Naive thymus-derived CD4-positive, alpha-beta T cell (primary cell): ENCODE results near the gene PCSK9. TPM values are rescaled to one million over a fixed set of nuclear protein-coding genes. Genes with fewer than 3 reads are reported as not detected.
A peak's percentile ranks its signal among the peaks of the same experiment; 100 is the strongest.

Source experiments
- ATAC-seq: fragments of 150-1000 bp; cut with Tn5 transposase; 2 replicates; pipeline ENCODE4 v1.10.0; 2021; ENCODE audit warnings: mild to moderate bottlenecking, moderate library complexity
- CTCF ChIA-PET: fragments of 350-600 bp; sonication (Branson Sonifier 250); formaldehyde crosslinking; loops from one replicate; lab custom pipeline; 2021; ENCODE audit warnings: antibody characterized with exemption; lab: Charles Lee
- POLR2A ChIA-PET: fragments of 350-600 bp; sonication (Branson Sonifier 250); formaldehyde crosslinking; loops from one replicate; lab custom pipeline; 2021; ENCODE audit warnings: antibody characterized with exemption, inconsistent platforms; lab: Charles Lee
- DNase-seq, 9 donors: peaks; one replicate each; pipeline versions ENCODE4 v3.0.0 to v3.0.0-alpha.2; 2020 to 2022; ENCODE audit warnings: mixed read lengths in 1 of 9
- H3K27ac ChIP-seq: one replicate; pipeline ENCODE4 v1.7.0; 2013; ENCODE audit warnings: mild to moderate bottlenecking, low read depth, low read length, moderate library complexity
- H3K27me3 ChIP-seq, 2 donors: one replicate each; pipeline ENCODE4 v1.7.0; 2013; ENCODE audit warnings: low read length in 2 of 2, mild to moderate bottlenecking in 2 of 2, moderate library complexity in 2 of 2; ENCODE audit not compliant: control insufficient read depth in 2 of 2, insufficient read depth in 2 of 2
- H3K36me3 ChIP-seq, 3 experiments: 1 replicate in 2 of 3; 2 replicates in 1 of 3; pipeline ENCODE4 v1.7.0; 2013; ENCODE audit warnings: low read length in 3 of 3, mild to moderate bottlenecking in 3 of 3, moderate library complexity in 1 of 3; ENCODE audit not compliant: insufficient read depth in 3 of 3, control insufficient read depth in 2 of 3
- H3K4me1 ChIP-seq, 2 donors: one replicate each; pipeline ENCODE4 v1.7.0; 2013; ENCODE audit warnings: low read length in 2 of 2, mild to moderate bottlenecking in 2 of 2, moderate library complexity in 1 of 2; ENCODE audit not compliant: control insufficient read depth in 2 of 2, insufficient read depth in 2 of 2
- H3K4me3 ChIP-seq: 2 replicates; pipeline ENCODE4 v1.7.0; 2013; ENCODE audit warnings: mild to moderate bottlenecking, low read length
- H3K9me3 ChIP-seq, 3 experiments: 1 replicate in 2 of 3; 2 replicates in 1 of 3; pipeline ENCODE4 v1.7.0; 2013; ENCODE audit warnings: low read length in 3 of 3; ENCODE audit not compliant: control insufficient read depth in 2 of 3
- H3K27ac Mint-ChIP-seq, 9 donors: one replicate each; pipeline ENCODE4 v1.8.0; 2020 to 2022; ENCODE audit warnings: mixed read lengths in 9 of 9, mild to moderate bottlenecking in 8 of 9, moderate library complexity in 5 of 9, inconsistent platforms in 2 of 9
- H3K27me3 Mint-ChIP-seq, 5 donors: one replicate each; pipeline ENCODE4 v1.8.0; 2021 to 2022; ENCODE audit warnings: mixed read lengths in 5 of 5, mild to moderate bottlenecking in 1 of 5
- H3K36me3 Mint-ChIP-seq, 5 donors: one replicate each; pipeline ENCODE4 v1.8.0; 2020 to 2022; ENCODE audit warnings: mixed read lengths in 5 of 5, mild to moderate bottlenecking in 3 of 5, inconsistent platforms in 1 of 5
- H3K4me1 Mint-ChIP-seq, 7 donors: one replicate each; pipeline ENCODE4 v1.8.0; 2020 to 2022; ENCODE audit warnings: mixed read lengths in 7 of 7, mild to moderate bottlenecking in 3 of 7, inconsistent platforms in 1 of 7
- H3K4me3 Mint-ChIP-seq, 10 donors: one replicate each; pipeline ENCODE4 v1.8.0; 2020 to 2022; ENCODE audit warnings: mild to moderate bottlenecking in 10 of 10, mixed read lengths in 10 of 10, moderate library complexity in 6 of 10, inconsistent platforms in 2 of 10
- H3K9me3 Mint-ChIP-seq, 11 donors: one replicate each; pipeline ENCODE4 v1.8.0; 2020 to 2022; ENCODE audit warnings: mixed read lengths in 11 of 11, mild to moderate bottlenecking in 4 of 11, inconsistent platforms in 1 of 11, moderate library complexity in 1 of 11
- intact Hi-C, 2 donors: fragments of 100-400 bp; cut with micrococcal nuclease; formaldehyde crosslinking; loops; one replicate each; pipeline ENCODE4 v1.15.1; 2023
- polyA plus RNA-seq, 2 donors: library from polyadenylated mRNA; unstranded; fragments of 300-500 nt; fragmentation: Illumina TruSeq; gene quantifications; one replicate each; pipeline ENCODE4 v1.2.3, GENCODE V29; 2021
- total RNA-seq, 6 experiments: library from RNA in 5 of 6; stranded (reverse) in 5 of 6; gene quantifications; 1 replicate in 5 of 6; 2 replicates in 1 of 6; pipeline ENCODE4 v1.2.3 and lab custom pipeline; 2021 to 2026

PCSK9 gene
- total and polyA plus RNA-seq, 7 experiments from 2014 or later, result not detected

- Mint-ChIP-seq H3K9me3 (peaks cover 0 to 5% (median 0%) of the 10 kb centered on the region in 11 donors), H3K27me3 (peaks cover 21 to 46% (median 41%) of the 10 kb centered on the region in 5 donors), H3K27ac (no peak within 1 kb of the TSS), H3K4me3 (no peak within 1 kb of the TSS), H3K36me3 (peaks cover 0 to 4% (median 0%) of the 10 kb centered on the region in 5 donors), H3K4me1 (peaks cover 17 to 27% (median 22%) of the 10 kb centered on the region in 7 donors)
- ATAC-seq, result no peak
- Histone ChIP-seq H3K36me3 (no peaks in the 10 kb centered on the region), H3K27ac (no peak within 1 kb of the TSS), H3K4me1 (peaks cover 13 to 14% of the 10 kb centered on the region in 2 donors), H3K27me3 (no peaks in the 10 kb centered on the region), H3K9me3 (no peaks in the 10 kb centered on the region), H3K4me3 (no peak within 1 kb of the TSS)
- DNase-seq, result no peak
- intact Hi-C loops, result no loop called here
- ChIA-PET CTCF (no interaction called here), POLR2A (no interaction called here)
Measured at GRCh38 chr1:54998677-54999076, 40.7 kb upstream of the PCSK9 start, which contains the start of gene BSND. Gene BSND, plus strand, starts transcription at chr1:54998933. Its CDS starts 254 bp downstream, at chr1:54999187.

GRCh38 chr1:55000110-55001085 is 39.0 kb upstream of the PCSK9 start:
- Histone ChIP-seq H3K4me3 (no peak overlapping the region), H3K27me3 (no peaks in the 10 kb centered on the region), H3K4me1 (peaks cover 10 to 14% of the 10 kb centered on the region in 2 donors), H3K36me3 (no peaks in the 10 kb centered on the region), H3K9me3 (no peaks in the 10 kb centered on the region), H3K27ac (no peak overlapping the region)
- Mint-ChIP-seq H3K27ac (no peak overlapping the region), H3K36me3 (peaks cover 0 to 1% (median 0%) of the 10 kb centered on the region in 5 donors), H3K9me3 (peaks cover 0 to 5% (median 0%) of the 10 kb centered on the region in 11 donors), H3K4me1 (peaks cover 12 to 22% (median 19%) of the 10 kb centered on the region in 7 donors), H3K4me3 (peak overlapping the region in 1 of 10 donors; percentile 42), H3K27me3 (peaks cover 21 to 40% (median 34%) of the 10 kb centered on the region in 5 donors)
- intact Hi-C loops, result no loop called here
- ChIA-PET CTCF (interaction anchor here (1.0 kb wide), 1 partner anchor 10 kb away, joined by 4 read pairs; no protein-coding TSS in a partner anchor), POLR2A (no interaction called here)
- DNase-seq (no peak), ATAC-seq (no peak)

GRCh38 chr1:55001311-55001710 is 38.0 kb upstream of the PCSK9 start:
- peaks cover 3 to 12% (median 10%) of the 10 kb centered on the region in 7 donors for H3K4me1 Mint-ChIP-seq
- no peak overlapping the region for H3K27ac Mint-ChIP-seq
- Histone ChIP-seq H3K27me3 (no peaks in the 10 kb centered on the region), H3K27ac (no peak overlapping the region), H3K4me3 (no peak overlapping the region), H3K36me3 (no peaks in the 10 kb centered on the region), H3K4me1 (peaks cover under 1 to 8% of the 10 kb centered on the region in 2 donors), H3K9me3 (no peaks in the 10 kb centered on the region)
- intact Hi-C loops, result no loop called here
- ChIA-PET POLR2A (no interaction called here), CTCF (interaction anchor here (1.0 kb wide), 1 partner anchor 11 kb away, joined by 4 read pairs; no protein-coding TSS in a partner anchor)
- H3K9me3 Mint-ChIP-seq, result peaks cover 0 to 1% (median 0%) of the 10 kb centered on the region in 11 donors
- ATAC-seq, result no peak
- no peak for DNase-seq
- H3K27me3 Mint-ChIP-seq, result peaks cover 12 to 31% (median 25%) of the 10 kb centered on the region in 5 donors
- H3K36me3 Mint-ChIP-seq, result no peaks in the 10 kb centered on the region
- no peak overlapping the region for H3K4me3 Mint-ChIP-seq

GRCh38 chr1:55002686-55003085 is 36.7 kb upstream of the PCSK9 start:
- Mint-ChIP-seq H3K27ac (no peak overlapping the region), H3K4me1 (no peaks in the 10 kb centered on the region), H3K27me3 (peaks cover 4 to 17% (median 15%) of the 10 kb centered on the region in 5 donors), H3K4me3 (no peak overlapping the region), H3K36me3 (no peaks in the 10 kb centered on the region), H3K9me3 (no peaks in the 10 kb centered on the region)
- DNase-seq (no peak), ATAC-seq (no peak)
- H3K9me3 ChIP-seq, result no peaks in the 10 kb centered on the region
- no peaks in the 10 kb centered on the region for H3K27me3 ChIP-seq
- H3K36me3 ChIP-seq, result no peaks in the 10 kb centered on the region
- no peaks in the 10 kb centered on the region for H3K4me1 ChIP-seq
- H3K27ac ChIP-seq, result no peak overlapping the region
- ChIA-PET CTCF (interaction anchor here (1.1 to 1.6 kb wide), 2 partner anchors 15 to 52 kb away, joined by 3 to 4 read pairs; no protein-coding TSS in a partner anchor), POLR2A (no interaction called here)
- intact Hi-C loops, result no loop called here
- no peak overlapping the region for H3K4me3 ChIP-seq

GRCh38 chr1:55005351-55006140 is 33.8 kb upstream of the PCSK9 start:
- ChIA-PET CTCF (no interaction called here), POLR2A (no interaction called here)
- DNase-seq (no peak), ATAC-seq (no peak)
- Mint-ChIP-seq H3K9me3 (no peaks in the 10 kb centered on the region), H3K4me3 (no peak overlapping the region), H3K27ac (no peak overlapping the region), H3K4me1 (no peaks in the 10 kb centered on the region), H3K27me3 (peaks cover 0 to 2% (median 0%) of the 10 kb centered on the region in 5 donors), H3K36me3 (no peaks in the 10 kb centered on the region)
- Histone ChIP-seq H3K27ac (no peak overlapping the region), H3K27me3 (no peaks in the 10 kb centered on the region), H3K36me3 (no peaks in the 10 kb centered on the region), H3K4me1 (no peaks in the 10 kb centered on the region), H3K9me3 (no peaks in the 10 kb centered on the region), H3K4me3 (no peak overlapping the region)
- intact Hi-C loops, result no loop called here

GRCh38 chr1:55006931-55007330 is 32.4 kb upstream of the PCSK9 start:
- no peak overlapping the region for H3K4me3 ChIP-seq
- no peaks in the 10 kb centered on the region for H3K27me3 ChIP-seq
- no peaks in the 10 kb centered on the region for H3K36me3 Mint-ChIP-seq
- H3K4me1 ChIP-seq, result no peaks in the 10 kb centered on the region
- DNase-seq (no peak), ATAC-seq (no peak)
- H3K27me3 Mint-ChIP-seq, result no peaks in the 10 kb centered on the region
- H3K9me3 Mint-ChIP-seq, result no peaks in the 10 kb centered on the region
- no peaks in the 10 kb centered on the region for H3K4me1 Mint-ChIP-seq
- no peak overlapping the region for H3K4me3 Mint-ChIP-seq
- H3K9me3 ChIP-seq, result no peaks in the 10 kb centered on the region
- H3K27ac Mint-ChIP-seq, result no peak overlapping the region
- H3K36me3 ChIP-seq, result no peaks in the 10 kb centered on the region
- intact Hi-C loops, result no loop called here
- ChIA-PET CTCF (no interaction called here), POLR2A (no interaction called here)
- H3K27ac ChIP-seq, result no peak overlapping the region
